ENCODE results near the gene SPDYE17.
"Not testable (repeated sequence)": the region's sequence is repeated elsewhere in the genome, so short reads cannot be mapped to it uniquely, and the experiment has no call there.

SPDYE17 gene

GRCh38 chr7:77032261-77032660 lies at the start of gene SPDYE17:
SPDYE17 (minus strand) TSS chr7:77032361; CDS start chr7:77030570, 1,791 bp downstream.
- DNase-seq; intact Hi-C loops (cut with DNase I): not testable (repeated sequence)

- DNase-seq; intact Hi-C loops (cut with DNase I): not testable (repeated sequence)
These were observed 48.1 kb upstream of the SPDYE17 start for GRCh38 chr7:77080236-77080635.

DNA sequence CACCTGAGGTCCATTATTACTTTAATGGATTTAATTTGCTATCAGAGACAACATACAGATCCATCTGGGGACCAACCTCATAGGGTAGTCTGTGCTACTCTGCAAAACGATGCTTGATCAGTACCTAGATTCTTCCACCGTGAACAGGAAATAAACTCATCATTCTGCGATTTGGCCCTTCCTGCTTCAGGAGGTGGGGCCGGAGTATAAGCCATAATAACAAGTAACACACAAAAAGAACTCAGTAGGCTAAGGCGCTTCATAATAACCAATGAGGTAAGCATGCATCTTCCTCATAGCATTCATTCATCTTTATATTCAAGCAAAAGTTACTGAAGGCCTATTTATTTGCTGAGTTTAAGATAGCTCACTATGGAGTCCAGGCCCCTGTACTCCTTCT lies 47.5 kb upstream of the SPDYE17 start:
- DNase-seq; intact Hi-C loops (cut with DNase I): not testable (repeated sequence)

DNA sequence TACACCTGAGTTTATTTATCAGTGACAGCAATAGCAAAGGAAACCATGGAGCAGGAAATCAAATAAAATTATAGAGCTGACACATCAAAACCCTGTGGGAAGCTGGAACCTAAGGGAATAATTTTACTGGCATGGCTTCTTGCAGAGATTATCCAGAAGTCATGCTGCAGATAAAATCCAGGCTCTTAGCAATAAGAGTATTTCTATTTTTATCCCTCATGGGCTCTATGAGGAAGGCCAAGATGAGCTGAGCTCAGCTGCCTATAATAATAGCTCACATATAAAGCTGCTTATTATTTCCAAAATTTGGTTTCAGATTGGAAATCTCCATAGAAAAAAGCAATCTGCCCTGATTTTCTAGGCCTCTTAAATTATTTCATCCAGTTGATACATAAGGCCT lies 47.0 kb upstream of the SPDYE17 start:
- intact Hi-C loops (cut with DNase I); DNase-seq: not testable (repeated sequence)

DNA sequence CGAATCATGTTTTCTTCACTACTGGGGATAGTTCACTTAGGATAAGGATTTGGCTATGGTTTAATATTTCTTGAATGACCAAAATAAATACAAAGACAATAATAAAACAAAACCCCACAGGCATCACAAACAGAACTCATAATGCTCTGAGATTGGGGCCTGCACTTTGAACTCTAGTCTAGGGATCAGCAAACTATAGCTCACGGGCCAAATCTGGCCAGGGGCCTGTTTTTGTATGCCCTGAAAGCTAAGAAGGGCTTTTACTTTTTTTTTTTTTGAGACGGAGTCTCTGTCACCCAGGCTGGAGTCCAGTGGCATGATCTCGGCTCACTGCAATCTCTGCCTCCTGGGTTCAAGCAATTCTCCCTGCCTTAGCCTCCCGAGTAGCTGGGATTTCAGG lies 44.9 kb upstream of the SPDYE17 start:
- intact Hi-C loops (cut with DNase I); DNase-seq: not testable (repeated sequence)

GRCh38 chr7:77074786-77075396 lies 42.7 kb upstream of the SPDYE17 start:
- intact Hi-C loops (cut with DNase I); DNase-seq: not testable (repeated sequence)

GRCh38 chr7:77071108-77071507 lies 38.9 kb upstream of the SPDYE17 start:
- intact Hi-C loops (cut with DNase I); DNase-seq: not testable (repeated sequence)

DNA sequence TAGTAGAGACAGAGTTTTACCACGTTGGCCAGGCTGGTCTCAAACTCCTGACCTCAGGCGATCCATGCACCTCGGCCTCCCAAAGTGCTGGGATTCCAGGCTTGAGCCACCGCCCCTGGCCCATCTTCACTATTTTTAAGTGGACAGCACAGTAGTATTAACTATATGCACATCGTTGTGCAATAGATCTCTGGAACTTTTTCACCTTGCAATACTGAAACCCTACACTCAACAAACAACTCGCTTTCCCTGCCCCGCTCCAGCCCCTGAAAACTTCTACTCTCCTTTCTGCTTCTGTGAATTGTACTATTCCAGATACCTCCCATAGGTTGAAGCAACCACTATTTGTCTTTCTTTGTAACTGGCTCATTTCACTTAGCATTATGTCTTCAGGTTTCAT lies 33.7 kb upstream of the SPDYE17 start:
- DNase-seq; intact Hi-C loops (cut with DNase I): not testable (repeated sequence)

GRCh38 chr7:77063732-77064131 lies 31.6 kb upstream of the SPDYE17 start:
- DNase-seq; intact Hi-C loops (cut with DNase I): not testable (repeated sequence)

DNA sequence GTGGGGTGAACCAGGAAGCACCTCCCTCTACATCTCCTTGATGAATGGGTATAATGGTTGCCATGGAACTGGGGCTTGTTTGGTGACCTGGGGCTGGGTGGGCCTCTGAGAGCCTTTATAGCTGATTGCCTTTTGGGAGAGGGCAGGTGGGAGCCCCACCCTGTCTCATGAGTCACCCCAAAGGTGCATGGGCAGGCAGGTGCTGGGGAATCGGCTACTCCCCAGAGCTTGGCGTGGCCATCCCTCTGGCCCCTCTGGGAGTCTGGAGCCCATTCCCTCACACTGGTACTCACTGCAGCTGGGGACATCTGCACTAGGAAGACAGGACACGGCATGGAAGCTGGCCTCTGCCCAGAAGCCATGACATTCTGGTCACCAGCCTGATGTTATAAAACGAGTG lies 30.4 kb upstream of the SPDYE17 start, which contains the start of gene SPDYE18:
TSS of gene SPDYE18 (minus strand) at position 2 of the 400 bp plus-strand sequence. CDS start 2,046 bp downstream, outside the sequence.
- DNase-seq; intact Hi-C loops (cut with DNase I): not testable (repeated sequence)

DNA sequence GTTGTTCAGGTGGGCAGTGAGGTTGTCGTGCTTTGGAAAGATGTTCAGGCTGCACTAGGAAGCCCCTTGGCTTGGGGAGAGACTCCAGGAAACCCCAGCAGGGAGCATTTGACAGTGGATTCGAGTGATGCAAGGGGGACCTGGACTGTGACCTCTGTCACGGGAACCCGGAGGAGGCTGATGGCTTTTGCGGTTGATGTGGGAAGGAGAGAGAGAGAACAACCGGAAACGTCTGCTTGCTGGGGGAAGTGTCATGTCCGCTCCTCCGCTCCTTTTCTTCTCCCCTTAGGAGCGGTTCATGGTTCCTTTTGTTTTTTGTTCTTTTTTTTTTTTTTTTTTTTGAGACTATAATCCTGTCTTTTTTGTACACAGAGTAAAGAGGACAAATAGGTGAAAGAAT lies 5.8 kb downstream of the SPDYE17 start:
- intact Hi-C loops (cut with DNase I); DNase-seq: not testable (repeated sequence)

DNA sequence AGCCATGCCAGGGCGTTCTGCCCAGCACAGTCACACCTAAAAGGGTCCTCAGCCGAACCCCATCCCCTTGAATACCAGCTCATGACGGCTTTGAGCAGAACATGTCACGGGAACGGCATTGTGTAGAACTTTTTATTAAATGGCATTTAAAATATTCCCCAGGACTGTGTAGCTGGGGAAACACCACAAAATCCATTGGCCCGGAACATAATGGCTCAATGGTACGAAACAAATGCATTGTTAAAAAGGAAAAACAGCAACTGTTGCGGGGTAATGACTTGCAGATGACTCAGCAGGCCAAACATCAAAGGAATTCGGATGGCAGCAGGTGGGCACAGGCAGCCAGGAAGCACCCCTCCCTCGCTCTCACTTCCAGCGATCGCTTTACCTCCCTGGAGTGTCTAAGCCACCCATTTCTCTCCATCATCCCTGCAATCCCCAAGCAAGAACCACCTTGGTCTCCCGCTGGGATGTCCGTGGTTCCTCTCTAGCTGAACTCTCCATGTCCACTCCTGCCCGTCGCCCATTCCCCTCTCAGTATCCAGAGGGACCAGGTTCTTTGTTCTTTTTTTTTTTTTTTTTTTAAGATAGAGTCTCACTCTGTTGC lies 22.0 kb downstream of the SPDYE17 start:
- intact Hi-C loops (cut with DNase I): not testable (repeated sequence)
- DNase-seq: peak in 1 of 42 donors; percentile 34

GRCh38 chr7:77008000-77008399 lies 24.2 kb downstream of the SPDYE17 start:
- DNase-seq: peak in 5 of 42 donors; percentile 12 to 36 (median 15)
- intact Hi-C loops (cut with DNase I): not testable (repeated sequence)

DNA sequence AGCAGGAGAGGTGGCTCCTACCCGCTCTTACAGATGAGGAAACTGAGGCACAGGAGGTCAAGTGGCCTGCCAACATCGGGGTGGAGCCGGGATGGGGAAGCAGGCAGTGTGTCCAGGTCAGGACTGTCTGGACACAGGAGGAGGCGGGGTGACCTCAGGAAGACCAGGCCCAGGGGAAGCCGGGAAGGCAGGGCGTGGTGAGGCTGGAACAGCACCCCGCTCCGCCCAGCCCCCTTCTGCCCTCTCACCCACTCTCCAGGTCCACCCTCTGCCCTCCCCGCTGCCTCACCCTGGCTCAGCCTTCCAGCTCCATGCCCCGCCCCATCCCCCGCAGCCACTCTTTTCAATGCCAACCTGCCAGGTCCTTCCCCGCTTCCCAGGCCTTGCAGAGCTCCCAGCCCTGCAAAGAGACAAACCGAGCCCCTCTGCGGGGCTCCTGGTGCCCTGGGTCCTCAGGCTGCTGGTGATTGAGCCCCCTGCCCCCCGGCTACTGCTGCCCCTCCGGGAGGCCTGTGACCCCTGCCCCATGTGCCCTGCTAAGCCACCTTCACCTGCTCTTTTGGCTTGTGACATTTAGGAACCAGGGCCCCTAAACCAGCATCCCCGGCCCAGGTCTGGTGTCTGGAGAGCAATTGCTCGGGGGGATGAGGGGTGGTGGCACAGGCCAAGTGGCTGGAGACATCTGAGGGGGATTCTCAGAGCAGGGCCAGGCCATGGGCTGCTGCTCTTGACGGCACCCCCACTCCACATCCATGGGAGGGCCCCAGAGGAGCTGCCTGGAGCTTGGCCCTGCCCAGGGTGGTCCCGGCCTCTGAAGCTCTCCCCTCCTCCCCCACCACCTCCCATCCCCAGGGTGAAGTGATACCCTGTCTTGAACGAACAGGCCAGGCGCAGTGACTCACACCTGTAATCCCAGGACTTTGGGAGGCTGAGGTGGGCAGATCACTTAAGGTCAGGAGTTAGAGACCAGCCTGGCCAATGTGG lies 25.7 kb downstream of the SPDYE17 start:
- DNase-seq; intact Hi-C loops (cut with DNase I): not testable (repeated sequence)

GRCh38 chr7:77005461-77006057 lies 26.6 kb downstream of the SPDYE17 start:
- DNase-seq; intact Hi-C loops (cut with DNase I): not testable (repeated sequence)

GRCh38 chr7:77004151-77004550 lies 28.0 kb downstream of the SPDYE17 start:
- intact Hi-C loops (cut with DNase I); DNase-seq: not testable (repeated sequence)

GRCh38 chr7:77003241-77003640 lies 28.9 kb downstream of the SPDYE17 start:
- DNase-seq; intact Hi-C loops (cut with DNase I): not testable (repeated sequence)

DNA sequence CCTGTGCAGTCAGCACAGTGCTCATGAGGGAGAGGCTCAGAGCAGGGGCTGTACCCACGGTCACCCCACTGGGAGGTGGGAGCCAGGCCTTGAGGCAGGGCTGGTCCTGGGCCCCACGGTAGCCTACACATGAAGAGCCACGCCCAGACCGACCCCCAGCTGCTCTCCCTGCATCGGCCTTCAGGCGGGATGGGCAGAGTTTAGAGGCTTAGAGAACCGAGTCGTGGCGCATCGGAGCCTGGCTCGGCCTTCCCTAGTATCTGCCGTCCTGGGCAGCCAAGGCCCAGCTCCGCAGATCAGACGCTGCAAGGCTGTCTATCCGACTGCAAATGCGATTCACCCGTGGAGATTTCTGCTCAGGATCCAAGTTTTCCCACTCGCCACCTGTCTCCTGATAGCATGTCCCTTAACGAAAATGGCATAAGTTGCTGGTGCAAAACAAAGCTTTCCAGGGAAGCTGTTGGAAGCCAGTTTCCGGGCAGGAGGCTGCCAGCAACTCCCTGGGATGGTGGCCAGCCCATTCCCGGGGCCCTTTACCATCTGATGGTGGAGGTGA lies 29.4 kb downstream of the SPDYE17 start:
- DNase-seq; intact Hi-C loops (cut with DNase I): not testable (repeated sequence)

DNA sequence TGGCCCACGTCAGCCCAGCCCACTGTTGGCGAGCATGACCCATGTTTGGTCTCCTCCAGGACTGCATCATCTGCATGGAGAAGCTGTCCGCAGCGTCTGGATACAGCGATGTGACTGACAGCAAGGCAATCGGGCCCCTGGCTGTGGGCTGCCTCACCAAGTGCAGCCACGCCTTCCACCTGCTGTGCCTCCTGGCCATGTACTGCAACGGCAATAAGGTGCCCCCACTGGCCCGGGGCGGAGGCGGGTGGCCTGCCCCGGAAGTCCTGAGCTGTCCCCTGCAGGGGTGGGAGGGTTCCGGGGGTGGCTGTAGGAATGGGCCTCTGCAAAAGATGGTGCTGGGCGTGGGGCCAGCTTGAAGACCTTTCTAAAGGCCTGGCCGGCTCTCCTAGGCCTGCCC lies 30.1 kb downstream of the SPDYE17 start:
- DNase-seq; intact Hi-C loops (cut with DNase I): not testable (repeated sequence)

Data from head of caudate nucleus (tissue), 42 donors.